ENCODE data around the gene STAU1. TPM values are rescaled to one million over a fixed set of nuclear protein-coding genes. Genes with fewer than 3 reads are reported as not detected.

The STAU1 gene
- total RNA-seq, 2 donors from 2014 or later: 73.2 to 94.7 TPM

DNA sequence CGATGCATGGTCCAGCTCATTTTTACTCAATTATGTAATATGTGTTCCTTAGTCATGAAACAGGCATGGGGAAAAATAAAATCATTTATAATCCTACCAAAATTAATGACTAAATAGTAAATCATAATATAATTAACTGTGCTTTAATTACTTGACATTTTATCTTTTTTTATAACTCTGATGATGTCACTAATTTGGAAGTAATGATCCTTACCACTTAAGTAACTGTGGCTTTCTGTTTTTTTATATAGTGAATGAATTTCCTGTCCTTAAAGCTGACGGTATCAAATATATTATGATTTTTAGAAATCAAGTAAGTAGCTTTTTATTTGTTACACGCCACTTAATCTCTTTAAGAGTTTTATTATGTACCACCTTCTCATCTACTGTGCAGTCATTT is 109.8 kb downstream of the STAU1 start:
- no peaks in the 10 kb centered on the region for H3K4me1 ChIP-seq (replicated peaks)
- intact Hi-C loops (cut with DNase I): no loop called here
- no peak overlapping the region for H3K27ac ChIP-seq
- WGBS: 89% methylated on average over 3 of the region's 3 CpGs
- H3K36me3 ChIP-seq: no peaks in the 10 kb centered on the region
- TF ChIP-seq, protein P1, sequence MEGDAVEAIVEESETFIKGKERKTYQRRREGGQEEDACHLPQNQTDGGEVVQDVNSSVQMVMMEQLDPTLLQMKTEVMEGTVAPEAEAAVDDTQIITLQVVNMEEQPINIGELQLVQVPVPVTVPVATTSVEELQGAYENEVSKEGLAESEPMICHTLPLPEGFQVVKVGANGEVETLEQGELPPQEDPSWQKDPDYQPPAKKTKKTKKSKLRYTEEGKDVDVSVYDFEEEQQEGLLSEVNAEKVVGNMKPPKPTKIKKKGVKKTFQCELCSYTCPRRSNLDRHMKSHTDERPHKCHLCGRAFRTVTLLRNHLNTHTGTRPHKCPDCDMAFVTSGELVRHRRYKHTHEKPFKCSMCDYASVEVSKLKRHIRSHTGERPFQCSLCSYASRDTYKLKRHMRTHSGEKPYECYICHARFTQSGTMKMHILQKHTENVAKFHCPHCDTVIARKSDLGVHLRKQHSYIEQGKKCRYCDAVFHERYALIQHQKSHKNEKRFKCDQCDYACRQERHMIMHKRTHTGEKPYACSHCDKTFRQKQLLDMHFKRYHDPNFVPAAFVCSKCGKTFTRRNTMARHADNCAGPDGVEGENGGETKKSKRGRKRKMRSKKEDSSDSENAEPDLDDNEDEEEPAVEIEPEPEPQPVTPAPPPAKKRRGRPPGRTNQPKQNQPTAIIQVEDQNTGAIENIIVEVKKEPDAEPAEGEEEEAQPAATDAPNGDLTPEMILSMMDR (IDR thresholded peaks at IDR 0.05): no peak
- TF ChIP-seq POLR2AphosphoS5 (IDR thresholded peaks at IDR 0.05): no peak
- no peak for TF ChIP-seq POLR2A (IDR thresholded peaks at IDR 0.05)
- H3K27me3 ChIP-seq (replicated peaks; ENCODE audit: insufficient read depth): no peaks in the 10 kb centered on the region
- H3K9me3 ChIP-seq: no peaks in the 10 kb centered on the region
- no peak for DNase-seq (ENCODE audit: low spot score)
- H3K4me3 ChIP-seq: no peak overlapping the region

DNA sequence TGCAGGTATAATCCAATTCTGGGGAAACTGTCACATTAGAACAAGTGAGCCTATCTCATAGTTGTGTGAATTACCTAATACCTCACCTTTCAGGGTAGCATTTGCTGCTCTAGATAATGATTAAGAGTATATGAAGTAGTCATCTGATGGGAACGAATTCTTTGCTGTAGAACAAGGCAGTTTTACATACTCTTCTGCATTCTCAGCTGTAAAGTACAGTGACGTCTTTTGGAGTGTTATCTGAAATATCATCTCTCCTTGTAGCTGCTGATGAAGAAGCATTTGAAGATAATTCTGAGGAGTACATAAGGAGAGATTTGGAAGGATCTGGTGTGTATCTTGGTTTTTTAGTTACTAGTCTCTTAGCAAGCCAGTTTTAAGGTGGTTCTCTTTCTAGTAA is 113.6 kb downstream of the STAU1 start:
- no peaks in the 10 kb centered on the region for H3K36me3 ChIP-seq
- H3K9me3 ChIP-seq: no peaks in the 10 kb centered on the region
- no peak for TF ChIP-seq POLR2AphosphoS5 (IDR thresholded peaks at IDR 0.05)
- TF ChIP-seq POLR2A (IDR thresholded peaks at IDR 0.05): no peak
- TF ChIP-seq, protein P1 (IDR thresholded peaks at IDR 0.05): no peak
- intact Hi-C loops (cut with DNase I): no loop called here
- H3K4me3 ChIP-seq: no peak overlapping the region
- H3K27ac ChIP-seq: no peak overlapping the region
- WGBS: 38% methylated on average over 2 of the region's 2 CpGs
- DNase-seq (ENCODE audit: low spot score): no peak
- H3K27me3 ChIP-seq (replicated peaks; ENCODE audit: insufficient read depth): no peaks in the 10 kb centered on the region
- no peaks in the 10 kb centered on the region for H3K4me1 ChIP-seq (replicated peaks)

Other genes starting within 250 kb of the STAU1 start
- 10 to 100 TPM; 38.8 to 64.0 TPM for gene CSE1L, start 142.0 kb downstream of the STAU1 start, total RNA-seq
- gene DDX27, start 31.1 kb upstream of the STAU1 start, total RNA-seq: 10 to 100 TPM; 32.9 to 35.0 TPM
- 10 to 100 TPM; 25.6 to 32.7 TPM for gene ZNFX1, start 89.7 kb upstream of the STAU1 start, total RNA-seq

Measured in prostate gland (tissue), 2 donors.